HL-60 (cell line): ENCODE data around the gene VCAN.

ENCODE experiments used
- DNase-seq, 2 experiments: peaks; one replicate each; pipeline ENCODE4 v3.0.0-alpha.2; 2010 to 2020; ENCODE audit warnings: low read depth in 1 of 2, low spot score in 1 of 2
- H3K27ac ChIP-seq: fragments of 250-450 bp; sonication (Bioruptor Pico); replicated peaks from 2 replicates; pipeline ENCODE4 v1.5.1; 2020; ENCODE audit warnings: mild to moderate bottlenecking, moderate library complexity
- H3K27me3 ChIP-seq: fragments of 250-450 bp; sonication (Bioruptor Pico); 2 replicates; pipeline ENCODE4 v1.5.1; 2021; ENCODE audit warnings: mild to moderate bottlenecking, moderate library complexity; ENCODE audit not compliant: insufficient read depth, poor library complexity, severe bottlenecking
- H3K4me3 ChIP-seq: replicated peaks from 2 replicates; pipeline ENCODE4 v1.5.1; 2011; ENCODE audit warnings: mild to moderate bottlenecking, control low read depth, low read length; ENCODE audit not compliant: insufficient read depth
- CTCF ChIP-seq: IDR thresholded peaks from one replicate; pipeline ENCODE4 v1.5.1; 2011; ENCODE audit warnings: low read length, control low read depth, inconsistent platforms; ENCODE audit not compliant: insufficient read depth
- GABPA ChIP-seq: IDR thresholded peaks from 2 replicates; pipeline ENCODE4 v1.6.1; 2012; ENCODE audit warnings: low read depth
- POLR2AphosphoS5 ChIP-seq: IDR thresholded peaks from 2 replicates; pipeline ENCODE4 v1.6.1; 2012; ENCODE audit warnings: low read depth
- SPI1 ChIP-seq: IDR thresholded peaks from 2 replicates; pipeline ENCODE4 v1.6.1; 2012; ENCODE audit warnings: low read depth, mild to moderate bottlenecking, borderline replicate concordance
- TF ChIP-seq, protein P1 (sequence below): IDR thresholded peaks from 2 replicates; pipeline ENCODE4 v1.6.1; 2012; ENCODE audit warnings: low read depth; ENCODE audit not compliant: insufficient replicate concordance

The VCAN gene

DNA sequence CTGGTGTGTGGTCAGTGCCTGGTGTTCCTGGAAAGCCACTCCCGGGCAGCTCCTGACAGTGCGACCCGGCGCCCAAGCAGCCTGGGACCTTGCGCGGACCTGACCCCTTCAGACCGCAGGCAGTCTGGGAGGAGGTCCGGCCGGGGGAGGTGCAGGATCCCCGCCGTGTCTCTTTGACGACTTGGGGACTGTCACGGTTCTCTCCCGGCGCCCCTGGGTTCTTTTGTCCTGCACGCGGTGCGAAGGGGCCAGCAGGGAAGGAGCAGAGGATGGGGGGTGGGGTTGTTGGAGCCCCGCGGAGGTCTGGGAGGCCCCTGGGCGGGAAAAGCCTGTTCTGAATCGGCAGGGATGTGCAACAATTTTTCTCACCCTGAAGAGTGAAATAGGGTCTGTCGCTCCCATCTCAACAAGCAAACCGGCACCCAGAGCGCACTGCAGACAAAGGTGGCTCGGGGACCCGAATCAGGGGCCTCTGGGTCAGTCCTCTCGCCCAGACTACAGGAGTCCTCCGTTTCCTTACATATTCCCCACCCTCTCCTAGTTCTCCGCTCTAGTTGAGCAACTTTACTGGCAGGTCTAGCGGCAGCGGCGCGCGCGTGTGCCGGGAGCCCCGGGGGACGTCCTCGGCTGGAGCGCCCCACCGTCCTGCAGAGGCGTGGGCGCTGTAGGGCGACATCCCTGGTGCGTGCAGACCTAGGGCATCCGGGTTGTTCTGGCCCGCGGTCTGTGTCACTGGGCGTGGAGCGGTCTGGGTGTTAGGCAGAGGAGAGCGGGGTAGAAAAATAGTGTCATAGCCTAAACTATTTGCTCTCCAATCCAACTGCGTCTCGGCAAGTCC is 1.2 kb downstream of the VCAN start:
- no peak for DNase-seq
- H3K27me3 ChIP-seq: peaks cover 13% of the 10 kb centered on the region
- peak overlapping the region; percentile 50 for H3K4me3 ChIP-seq
- TF ChIP-seq SPI1 (no peak), CTCF (no peak), GABPA (no peak), POLR2AphosphoS5 (no peak)
- TF ChIP-seq, protein P1, sequence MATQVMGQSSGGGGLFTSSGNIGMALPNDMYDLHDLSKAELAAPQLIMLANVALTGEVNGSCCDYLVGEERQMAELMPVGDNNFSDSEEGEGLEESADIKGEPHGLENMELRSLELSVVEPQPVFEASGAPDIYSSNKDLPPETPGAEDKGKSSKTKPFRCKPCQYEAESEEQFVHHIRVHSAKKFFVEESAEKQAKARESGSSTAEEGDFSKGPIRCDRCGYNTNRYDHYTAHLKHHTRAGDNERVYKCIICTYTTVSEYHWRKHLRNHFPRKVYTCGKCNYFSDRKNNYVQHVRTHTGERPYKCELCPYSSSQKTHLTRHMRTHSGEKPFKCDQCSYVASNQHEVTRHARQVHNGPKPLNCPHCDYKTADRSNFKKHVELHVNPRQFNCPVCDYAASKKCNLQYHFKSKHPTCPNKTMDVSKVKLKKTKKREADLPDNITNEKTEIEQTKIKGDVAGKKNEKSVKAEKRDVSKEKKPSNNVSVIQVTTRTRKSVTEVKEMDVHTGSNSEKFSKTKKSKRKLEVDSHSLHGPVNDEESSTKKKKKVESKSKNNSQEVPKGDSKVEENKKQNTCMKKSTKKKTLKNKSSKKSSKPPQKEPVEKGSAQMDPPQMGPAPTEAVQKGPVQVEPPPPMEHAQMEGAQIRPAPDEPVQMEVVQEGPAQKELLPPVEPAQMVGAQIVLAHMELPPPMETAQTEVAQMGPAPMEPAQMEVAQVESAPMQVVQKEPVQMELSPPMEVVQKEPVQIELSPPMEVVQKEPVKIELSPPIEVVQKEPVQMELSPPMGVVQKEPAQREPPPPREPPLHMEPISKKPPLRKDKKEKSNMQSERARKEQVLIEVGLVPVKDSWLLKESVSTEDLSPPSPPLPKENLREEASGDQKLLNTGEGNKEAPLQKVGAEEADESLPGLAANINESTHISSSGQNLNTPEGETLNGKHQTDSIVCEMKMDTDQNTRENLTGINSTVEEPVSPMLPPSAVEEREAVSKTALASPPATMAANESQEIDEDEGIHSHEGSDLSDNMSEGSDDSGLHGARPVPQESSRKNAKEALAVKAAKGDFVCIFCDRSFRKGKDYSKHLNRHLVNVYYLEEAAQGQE: no peak
- H3K27ac ChIP-seq: no peak overlapping the region

GRCh38 chr5:83473346-83474160 is 2.0 kb downstream of the VCAN start:
- no peak overlapping the region for H3K27ac ChIP-seq
- peak overlapping the region; percentile 50 for H3K4me3 ChIP-seq
- TF ChIP-seq GABPA (no peak), CTCF (no peak), SPI1 (no peak), POLR2AphosphoS5 (no peak)
- TF ChIP-seq, protein P1: no peak
- H3K27me3 ChIP-seq: peaks cover 13% of the 10 kb centered on the region
- peak; percentile 29 to 38 for DNase-seq

DNA sequence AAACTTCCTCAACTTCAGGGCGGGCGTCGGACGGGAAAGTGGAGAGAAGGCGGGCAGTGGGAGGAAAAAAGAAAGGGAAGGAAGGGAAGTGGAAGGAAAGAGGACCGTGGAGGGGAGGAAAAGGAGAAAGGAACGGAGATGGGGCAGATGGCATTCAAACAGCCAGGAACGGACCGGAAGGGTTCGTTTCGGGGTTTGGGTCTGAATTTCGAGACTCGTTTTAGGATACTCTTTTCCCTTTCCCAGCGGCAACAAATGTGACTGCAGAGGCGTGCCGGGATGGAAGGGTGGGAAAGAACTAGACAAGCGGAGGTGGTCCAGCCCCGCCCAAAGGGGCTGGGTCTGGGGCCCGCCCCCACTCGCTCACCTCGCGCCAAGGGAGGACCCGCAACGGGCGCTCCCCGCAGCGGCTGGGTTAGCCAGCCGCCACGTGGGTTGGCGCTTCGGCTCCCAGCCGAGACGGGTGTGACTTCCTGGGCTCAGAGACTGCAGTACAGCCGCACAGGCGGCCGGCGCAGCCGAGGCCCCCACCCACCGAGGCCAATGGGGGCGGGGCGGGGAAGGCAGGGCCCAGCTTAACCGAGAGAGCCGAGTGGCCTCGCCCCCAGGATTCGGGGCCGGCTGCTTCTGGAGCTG is 2.7 kb downstream of the VCAN start:
- peaks cover 13% of the 10 kb centered on the region for H3K27me3 ChIP-seq
- no peak overlapping the region for H3K27ac ChIP-seq
- no peak for DNase-seq
- TF ChIP-seq, protein P1: no peak
- TF ChIP-seq SPI1: no peak
- TF ChIP-seq POLR2AphosphoS5: no peak
- no peak for TF ChIP-seq GABPA
- TF ChIP-seq CTCF: no peak
- H3K4me3 ChIP-seq: peak overlapping the region; percentile 50
